Mammary microvascular endothelial cell (primary cell): Measurements from ENCODE around the gene EDDM13. TPM values are rescaled to one million over a fixed set of nuclear protein-coding genes. Genes with fewer than 3 reads are reported as not detected.

Experiments
- total RNA-seq: library from RNA; depleted of rRNA; stranded (reverse); fragments of >200 nt; gene quantifications from 2 replicates; pipeline ENCODE4 v1.2.3, GENCODE V29; 2015

The EDDM13 gene
- total RNA-seq, result 1.9 and 2.5 TPM in 2 replicates

GRCh38 chr19:56272161-56272798 is at the start of gene EDDM13:
TSS of gene EDDM13 (plus strand) at chr19:56272748. CDS start at chr19:56272835, 87 bp downstream.

GRCh38 chr19:56314381-56315076 is 42.0 kb downstream of the EDDM13 start, which contains the start of gene ZSCAN5A:
TSS of gene ZSCAN5A (minus strand) at chr19:56314839. CDS start at chr19:56225046, 89,793 bp downstream.

Other genes starting within 250 kb of the EDDM13 start
- 15.2 and 15.4 TPM in 2 replicates for gene ZNF787, start 151.5 kb upstream of the EDDM13 start, total RNA-seq
- gene ZNF444, start 131.5 kb upstream of the EDDM13 start, total RNA-seq, result 17.1 and 18.2 TPM in 2 replicates
- not detected in 2 replicates for gene GALP, start 96.7 kb upstream of the EDDM13 start, total RNA-seq
- not detected in 2 replicates for gene ZSCAN5B, start 75.0 kb upstream of the EDDM13 start, total RNA-seq
- gene ZSCAN5C, start 70.5 kb upstream of the EDDM13 start, total RNA-seq, result not detected in 2 replicates
- 4.3 and 5.7 TPM in 2 replicates for gene ZSCAN5A, start 42.1 kb downstream of the EDDM13 start, total RNA-seq
- gene ZNF582, start 120.8 kb downstream of the EDDM13 start, total RNA-seq, result 1.3 and 1.9 TPM in 2 replicates
- 2.6 and 3.2 TPM in 2 replicates for gene ZNF583, start 131.6 kb downstream of the EDDM13 start, total RNA-seq
- 0.67 and 0.94 TPM in 2 replicates for gene ZNF667, start 204.6 kb downstream of the EDDM13 start, total RNA-seq
- 1.1 and 1.4 TPM in 2 replicates for gene ZNF471, start 235.1 kb downstream of the EDDM13 start, total RNA-seq